Peyer's patch (tissue), 4 donors: ENCODE results near the gene CARMIL3.

Source experiments
- CTCF ChIP-seq, 6 experiments: fragments of 450-650 bp in 4 of 6; fragments of 200-600 bp in 2 of 6; sonication (generic) in 1 of 6; IDR thresholded peaks; one replicate each; pipeline ENCODE4 v1.5.1; 2017 to 2019; ENCODE audit warnings: antibody characterized with exemption in 6 of 6, mild to moderate bottlenecking in 3 of 6, moderate library complexity in 1 of 6
- POLR2A ChIP-seq, 2 donors: fragments of 450-650 bp; IDR thresholded peaks; one replicate each; pipeline ENCODE4 v1.5.1; 2017; ENCODE audit warnings: antibody characterized with exemption in 2 of 2, mild to moderate bottlenecking in 2 of 2, moderate library complexity in 2 of 2

GRCh38 chr14:24051176-24051788 lies 527 bp upstream of the CARMIL3 start:
- TF ChIP-seq CTCF (IDR thresholded peaks at IDR 0.05) (no peak), POLR2A (IDR thresholded peaks at IDR 0.05) (no peak)
